Measurements from ENCODE around the gene STK32B. TPM values are rescaled to one million over a fixed set of nuclear protein-coding genes. Genes with fewer than 3 reads are reported as not detected.

Gene STK32B
- total and polyA plus RNA-seq, 3 donors from 2014 or later, result 17.5 to 29.7 (median 22.6) TPM

GRCh38 chr4:5389756-5390310 lies 338.6 kb downstream of the STK32B start:
- TF ChIP-seq CTCF (IDR thresholded peaks at IDR 0.05), result no peak
- TF ChIP-seq POLR2A (IDR thresholded peaks at IDR 0.05), result no peak
- no peaks in the 10 kb centered on the region for H3K9me3 ChIP-seq
- no peak overlapping the region for H3K27ac ChIP-seq
- H3K36me3 ChIP-seq (ENCODE audit: low read depth, missing control alignments), result no peaks in the 10 kb centered on the region
- H3K27me3 ChIP-seq, result no peaks in the 10 kb centered on the region
- no peak for DNase-seq
- WGBS, 2 donors, result 47 to 68% methylated on average over 2 to 3 of the region's 3 CpGs
- no peaks in the 10 kb centered on the region for H3K4me1 ChIP-seq
- intact Hi-C loops (cut with DNase I; ENCODE audit: low total_unique reads), result no loop called here
- H3K4me3 ChIP-seq, result no peak overlapping the region

- intact Hi-C loops (cut with DNase I; ENCODE audit: low total_unique reads), result no loop called here
- 87 to 90% methylated on average over 4 of the region's 4 CpGs for WGBS, 2 donors
Observed at GRCh38 chr4:5391492-5391891, 340.2 kb downstream of the STK32B start.

GRCh38 chr4:5393911-5394513 lies 342.7 kb downstream of the STK32B start:
- TF ChIP-seq CTCF (IDR thresholded peaks at IDR 0.05), result no peak
- no peak for TF ChIP-seq POLR2A (IDR thresholded peaks at IDR 0.05)
- no peak overlapping the region for H3K27ac ChIP-seq
- no peaks in the 10 kb centered on the region for H3K36me3 ChIP-seq (ENCODE audit: low read depth, missing control alignments)
- no peak for DNase-seq
- H3K4me1 ChIP-seq, result no peaks in the 10 kb centered on the region
- intact Hi-C loops (cut with DNase I; ENCODE audit: low total_unique reads), result no loop called here
- no peaks in the 10 kb centered on the region for H3K9me3 ChIP-seq
- 85 to 87% methylated on average over 12 of the region's 12 CpGs for WGBS, 2 donors
- no peaks in the 10 kb centered on the region for H3K27me3 ChIP-seq
- H3K4me3 ChIP-seq, result no peak overlapping the region

More at GRCh38 chr4:5391492-5391891, 340.2 kb downstream of the STK32B start:
- H3K4me3 ChIP-seq, result no peak overlapping the region
- no peaks in the 10 kb centered on the region for H3K9me3 ChIP-seq
- TF ChIP-seq POLR2A (IDR thresholded peaks at IDR 0.05), result no peak
- no peak for TF ChIP-seq CTCF (IDR thresholded peaks at IDR 0.05)
- DNase-seq, result no peak
- no peak overlapping the region for H3K27ac ChIP-seq
- H3K27me3 ChIP-seq, result no peaks in the 10 kb centered on the region
- no peaks in the 10 kb centered on the region for H3K36me3 ChIP-seq (ENCODE audit: low read depth, missing control alignments)
- H3K4me1 ChIP-seq, result no peaks in the 10 kb centered on the region

GRCh38 chr4:5395781-5396180 lies 344.5 kb downstream of the STK32B start:
- Histone ChIP-seq H3K27me3 (no peaks in the 10 kb centered on the region), H3K27ac (no peak overlapping the region), H3K4me3 (no peak overlapping the region), H3K9me3 (no peaks in the 10 kb centered on the region), H3K4me1 (no peaks in the 10 kb centered on the region), H3K36me3 (ENCODE audit: low read depth, missing control alignments) (no peaks in the 10 kb centered on the region)
- no peak for DNase-seq
- TF ChIP-seq POLR2A (IDR thresholded peaks at IDR 0.05), result no peak
- no peak for TF ChIP-seq CTCF (IDR thresholded peaks at IDR 0.05)
- intact Hi-C loops (cut with DNase I; ENCODE audit: low total_unique reads), result no loop called here
- 63 to 79% methylated on average over 8 of the region's 8 CpGs for WGBS, 2 donors

GRCh38 chr4:5398056-5398455 lies 346.8 kb downstream of the STK32B start:
- no peak overlapping the region for H3K27ac ChIP-seq
- DNase-seq, result no peak
- 59 to 76% methylated on average over 3 of the region's 3 CpGs for WGBS, 2 donors
- intact Hi-C loops (cut with DNase I; ENCODE audit: low total_unique reads), result no loop called here
- no peak for TF ChIP-seq POLR2A (IDR thresholded peaks at IDR 0.05)
- TF ChIP-seq CTCF (IDR thresholded peaks at IDR 0.05), result no peak
- no peaks in the 10 kb centered on the region for H3K4me1 ChIP-seq
- H3K36me3 ChIP-seq (ENCODE audit: low read depth, missing control alignments), result no peaks in the 10 kb centered on the region
- H3K9me3 ChIP-seq, result no peaks in the 10 kb centered on the region
- no peak overlapping the region for H3K4me3 ChIP-seq
- H3K27me3 ChIP-seq, result no peaks in the 10 kb centered on the region
